NB4 (cell line): ENCODE results near the gene GALNT17.

ENCODE experiments used
- DNase-seq: peaks from one replicate; pipeline ENCODE4 v3.0.0; 2010; ENCODE audit warnings: low read depth
- H3K4me3 ChIP-seq: one replicate; pipeline ENCODE4 v1.5.1; 2011; ENCODE audit warnings: mild to moderate bottlenecking, low read depth, low read length, moderate library complexity
- CTCF ChIP-seq: IDR thresholded peaks from one replicate; pipeline ENCODE4 v1.5.1; 2012; ENCODE audit warnings: low read depth, low read length
- MAX ChIP-seq: IDR thresholded peaks from 2 replicates; pipeline ENCODE4 v1.6.1; 2011; ENCODE audit warnings: low read depth, low read length
- MYC ChIP-seq: IDR thresholded peaks from 2 replicates; pipeline ENCODE4 v1.6.1; 2011; ENCODE audit warnings: low read depth, low read length
- POLR2A ChIP-seq: IDR thresholded peaks from 2 replicates; pipeline ENCODE4 v1.6.1; 2011; ENCODE audit warnings: mild to moderate bottlenecking; ENCODE audit not compliant: insufficient read length; ENCODE audit errors: extremely low read depth

GALNT17 gene

DNA sequence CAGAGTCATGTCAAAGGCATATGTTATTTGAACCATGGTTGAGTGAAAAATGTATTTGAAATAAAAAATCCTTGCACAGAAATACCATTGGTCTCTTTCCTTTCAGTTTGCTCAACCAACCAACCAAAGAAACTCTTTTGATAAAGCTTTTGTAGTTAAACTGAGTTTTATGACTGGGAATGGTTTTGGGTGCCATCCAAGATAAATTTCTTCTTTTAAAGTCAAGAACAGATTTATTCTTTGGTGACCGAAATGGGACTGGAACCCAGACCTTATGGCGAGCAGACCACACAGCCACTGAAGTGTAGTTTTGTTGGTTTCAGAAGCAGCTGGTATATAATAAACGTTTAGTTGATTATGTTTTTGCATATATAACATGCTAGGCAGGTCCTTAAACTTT, 2.8 kb upstream of the GALNT17 start:
- DNase-seq = no peak

GRCh38 chr7:71130031-71130679, 1.8 kb upstream of the GALNT17 start:
- no peak overlapping the region for H3K4me3 ChIP-seq
- TF ChIP-seq POLR2A (no peak), MAX (no peak), MYC (no peak), CTCF (no peak)
- no peak for DNase-seq

More for the DNA sequence above, 2.8 kb upstream of the GALNT17 start:
- H3K4me3 ChIP-seq = no peak overlapping the region
- TF ChIP-seq MAX (no peak), MYC (no peak), CTCF (no peak), POLR2A (no peak)

GRCh38 chr7:71131256-71132126, 453 bp upstream of the GALNT17 start:
- H3K4me3 ChIP-seq = no peak overlapping the region
- TF ChIP-seq CTCF = no peak
- no peak for TF ChIP-seq MAX
- TF ChIP-seq POLR2A = no peak
- TF ChIP-seq MYC = no peak
- DNase-seq = no peak

- no peak overlapping the region for H3K4me3 ChIP-seq
- DNase-seq = no peak
Observed at GRCh38 chr7:71132377-71133231, 660 bp downstream of the GALNT17 start.

More at GRCh38 chr7:71132377-71133231, 660 bp downstream of the GALNT17 start:
- TF ChIP-seq MAX (no peak), CTCF (no peak), MYC (no peak)
